Measurements from ENCODE around the gene ATP2B1.

ATP2B1 gene

GRCh38 chr12:89634508-89634907 is 74.1 kb downstream of the ATP2B1 start:
- Histone ChIP-seq H4K20me1 (ENCODE audit: insufficient read depth, low read length, poor library complexity, severe bottlenecking) (no peaks in the 10 kb centered on the region), H3K9me2 (replicated peaks; ENCODE audit: low read depth, low read length) (no peaks in the 10 kb centered on the region), H3K4me1 (ENCODE audit: insufficient read depth, low read length, poor library complexity, severe bottlenecking) (no peaks in the 10 kb centered on the region), H3K36me3 (ENCODE audit: insufficient read depth, low read length) (peaks cover 21% of the 10 kb centered on the region; the same call in 1 of the 2 replicates), H3K4me2 (ENCODE audit: low read depth, low read length, poor library complexity, severe bottlenecking) (no peak overlapping the region), H3K4me3 (ENCODE audit: low read length, poor library complexity, severe bottlenecking) (no peak overlapping the region), H3K79me2 (ENCODE audit: insufficient read depth, low read length) (no peaks in the 10 kb centered on the region), H3K27me3 (ENCODE audit: insufficient read depth, low read length, poor library complexity, severe bottlenecking) (no peaks in the 10 kb centered on the region), H3K9me3 (ENCODE audit: insufficient read depth, low read depth, low read length) (no peaks in the 10 kb centered on the region), H3F3A (ENCODE audit: low read depth) (no peaks in the 10 kb centered on the region), H3K9ac (ENCODE audit: low read depth, low read length, poor library complexity, severe bottlenecking) (no peak overlapping the region), H2AFZ (ENCODE audit: low read length) (no peak overlapping the region)
- TF ChIP-seq, protein P1, sequence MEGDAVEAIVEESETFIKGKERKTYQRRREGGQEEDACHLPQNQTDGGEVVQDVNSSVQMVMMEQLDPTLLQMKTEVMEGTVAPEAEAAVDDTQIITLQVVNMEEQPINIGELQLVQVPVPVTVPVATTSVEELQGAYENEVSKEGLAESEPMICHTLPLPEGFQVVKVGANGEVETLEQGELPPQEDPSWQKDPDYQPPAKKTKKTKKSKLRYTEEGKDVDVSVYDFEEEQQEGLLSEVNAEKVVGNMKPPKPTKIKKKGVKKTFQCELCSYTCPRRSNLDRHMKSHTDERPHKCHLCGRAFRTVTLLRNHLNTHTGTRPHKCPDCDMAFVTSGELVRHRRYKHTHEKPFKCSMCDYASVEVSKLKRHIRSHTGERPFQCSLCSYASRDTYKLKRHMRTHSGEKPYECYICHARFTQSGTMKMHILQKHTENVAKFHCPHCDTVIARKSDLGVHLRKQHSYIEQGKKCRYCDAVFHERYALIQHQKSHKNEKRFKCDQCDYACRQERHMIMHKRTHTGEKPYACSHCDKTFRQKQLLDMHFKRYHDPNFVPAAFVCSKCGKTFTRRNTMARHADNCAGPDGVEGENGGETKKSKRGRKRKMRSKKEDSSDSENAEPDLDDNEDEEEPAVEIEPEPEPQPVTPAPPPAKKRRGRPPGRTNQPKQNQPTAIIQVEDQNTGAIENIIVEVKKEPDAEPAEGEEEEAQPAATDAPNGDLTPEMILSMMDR (conservative IDR thresholded peaks at IDR 0.05; ENCODE audit: low read length) = no peak
- TF ChIP-seq EZH2phosphoT487 (IDR thresholded peaks at IDR 0.05; ENCODE audit: borderline replicate concordance) = no peak

GRCh38 chr12:89632778-89633177 is 75.9 kb downstream of the ATP2B1 start:
- H3F3A ChIP-seq (ENCODE audit: low read depth) = no peaks in the 10 kb centered on the region
- no peaks in the 10 kb centered on the region for H4K20me1 ChIP-seq (ENCODE audit: insufficient read depth, low read length, poor library complexity, severe bottlenecking)
- H2AFZ ChIP-seq (ENCODE audit: low read length) = no peak overlapping the region
- H3K79me2 ChIP-seq (ENCODE audit: insufficient read depth, low read length) = no peaks in the 10 kb centered on the region
- H3K4me2 ChIP-seq (ENCODE audit: low read depth, low read length, poor library complexity, severe bottlenecking) = no peak overlapping the region
- no peaks in the 10 kb centered on the region for H3K9me2 ChIP-seq (replicated peaks; ENCODE audit: low read depth, low read length)
- no peaks in the 10 kb centered on the region for H3K4me1 ChIP-seq (ENCODE audit: insufficient read depth, low read length, poor library complexity, severe bottlenecking)
- no peaks in the 10 kb centered on the region for H3K27me3 ChIP-seq (ENCODE audit: insufficient read depth, low read length, poor library complexity, severe bottlenecking)
- H3K9ac ChIP-seq (ENCODE audit: low read depth, low read length, poor library complexity, severe bottlenecking) = no peak overlapping the region
- H3K36me3 ChIP-seq (ENCODE audit: insufficient read depth, low read length) = peaks cover 29% of the 10 kb centered on the region; the same call in 1 of the 2 replicates
- TF ChIP-seq EZH2phosphoT487 (IDR thresholded peaks at IDR 0.05; ENCODE audit: borderline replicate concordance) = no peak
- TF ChIP-seq, protein P1 (conservative IDR thresholded peaks at IDR 0.05; ENCODE audit: low read length) = no peak
- H3K9me3 ChIP-seq (ENCODE audit: insufficient read depth, low read depth, low read length) = no peaks in the 10 kb centered on the region
- no peak overlapping the region for H3K4me3 ChIP-seq (ENCODE audit: low read length, poor library complexity, severe bottlenecking)

- Histone ChIP-seq H4K20me1 (ENCODE audit: insufficient read depth, low read length, poor library complexity, severe bottlenecking) (no peaks in the 10 kb centered on the region), H3K4me2 (ENCODE audit: low read depth, low read length, poor library complexity, severe bottlenecking) (no peak overlapping the region), H3K4me1 (ENCODE audit: insufficient read depth, low read length, poor library complexity, severe bottlenecking) (no peaks in the 10 kb centered on the region), H2AFZ (ENCODE audit: low read length) (no peak overlapping the region), H3K79me2 (ENCODE audit: insufficient read depth, low read length) (no peaks in the 10 kb centered on the region), H3K4me3 (ENCODE audit: low read length, poor library complexity, severe bottlenecking) (no peak overlapping the region), H3K9me2 (replicated peaks; ENCODE audit: low read depth, low read length) (no peaks in the 10 kb centered on the region), H3K9me3 (ENCODE audit: insufficient read depth, low read depth, low read length) (no peaks in the 10 kb centered on the region), H3K9ac (ENCODE audit: low read depth, low read length, poor library complexity, severe bottlenecking) (no peak overlapping the region), H3K27me3 (ENCODE audit: insufficient read depth, low read length, poor library complexity, severe bottlenecking) (no peaks in the 10 kb centered on the region), H3F3A (ENCODE audit: low read depth) (no peaks in the 10 kb centered on the region), H3K36me3 (ENCODE audit: insufficient read depth, low read length) (peaks cover 11% of the 10 kb centered on the region)
- TF ChIP-seq, protein P1 (conservative IDR thresholded peaks at IDR 0.05; ENCODE audit: low read length) = no peak
- no peak for TF ChIP-seq EZH2phosphoT487 (IDR thresholded peaks at IDR 0.05; ENCODE audit: borderline replicate concordance)
Measured at GRCh38 chr12:89622115-89622514, 86.5 kb downstream of the ATP2B1 start.
